ENCODE data around the gene SMIM35. TPM values are rescaled to one million over a fixed set of nuclear protein-coding genes. Genes with fewer than 3 reads are reported as not detected.

SMIM35 gene
- total RNA-seq, 3 donors from 2014 or later (not counting 1 experiment from before 2014, with no cell fraction given): 0.30 to 0.68 (median 0.33) TPM

- no peaks in the 10 kb centered on the region for H3K36me3 ChIP-seq (ENCODE audit: control insufficient read depth, insufficient read depth, low read length)
- no peaks in the 10 kb centered on the region for H3K36me3 Mint-ChIP-seq
- DNase-seq: no peak
- H3K27me3 ChIP-seq (ENCODE audit: control insufficient read depth, insufficient read depth, low read length): no peaks in the 10 kb centered on the region
- no peak overlapping the region for H3K4me3 ChIP-seq (ENCODE audit: low read length)
- no peak overlapping the region for H3K27ac ChIP-seq (ENCODE audit: low read length)
- no peak for ATAC-seq
- H3K4me1 ChIP-seq (ENCODE audit: control insufficient read depth, insufficient read depth, low read length): peaks cover 34% of the 10 kb centered on the region
- H3K27ac Mint-ChIP-seq: peak overlapping the region in 1 of 2 donors; percentile 14
- 98% methylated on average over 8 of the region's 8 CpGs for WGBS (ENCODE audit: insufficient coverage)
- H3K9me3 Mint-ChIP-seq: no peaks in the 10 kb centered on the region
- H3K4me1 Mint-ChIP-seq: peaks cover 34% of the 10 kb centered on the region in 2 donors
- no peaks in the 10 kb centered on the region for H3K27me3 Mint-ChIP-seq (ENCODE audit: low read depth in 2 of 2)
- TF ChIP-seq CTCF (IDR thresholded peaks at IDR 0.05): no peak
- intact Hi-C loops (cut with micrococcal nuclease): loop anchor here (5.0 kb wide), 1 partner anchor 40 kb away; no protein-coding TSS in a partner anchor
- H3K4me3 Mint-ChIP-seq: no peak overlapping the region
- no peaks in the 10 kb centered on the region for H3K9me3 ChIP-seq (ENCODE audit: control insufficient read depth, insufficient read depth, low read length)
Observed at GRCh38 chr11:117966908-117967307, 119.9 kb downstream of the SMIM35 start.

GRCh38 chr11:117962826-117963225 lies 123.9 kb downstream of the SMIM35 start:
- Histone ChIP-seq H3K4me1 (ENCODE audit: control insufficient read depth, insufficient read depth, low read length) (no peaks in the 10 kb centered on the region), H3K36me3 (ENCODE audit: control insufficient read depth, insufficient read depth, low read length) (no peaks in the 10 kb centered on the region), H3K4me3 (ENCODE audit: low read length) (no peak overlapping the region), H3K27me3 (ENCODE audit: control insufficient read depth, insufficient read depth, low read length) (no peaks in the 10 kb centered on the region), H3K27ac (ENCODE audit: low read length) (no peak overlapping the region), H3K9me3 (ENCODE audit: control insufficient read depth, insufficient read depth, low read length) (no peaks in the 10 kb centered on the region)
- H3K4me1 Mint-ChIP-seq: peaks cover 18 to 24% of the 10 kb centered on the region in 2 donors
- no peak overlapping the region for H3K4me3 Mint-ChIP-seq
- no peak for TF ChIP-seq CTCF (IDR thresholded peaks at IDR 0.05)
- no peak overlapping the region for H3K27ac Mint-ChIP-seq
- peaks cover 19% of the 10 kb centered on the region for H3K36me3 Mint-ChIP-seq
- intact Hi-C loops (cut with micrococcal nuclease): no loop called here
- ATAC-seq: no peak
- no peak for DNase-seq
- no peaks in the 10 kb centered on the region for H3K27me3 Mint-ChIP-seq (ENCODE audit: low read depth in 2 of 2)
- peaks cover 0 to 7% of the 10 kb centered on the region in 2 donors for H3K9me3 Mint-ChIP-seq
- 88% methylated on average over 2 of the region's 3 CpGs for WGBS (ENCODE audit: insufficient coverage)

GRCh38 chr11:117961896-117962295 lies 124.9 kb downstream of the SMIM35 start:
- Histone ChIP-seq H3K27ac (ENCODE audit: low read length) (no peak overlapping the region), H3K4me3 (ENCODE audit: low read length) (no peak overlapping the region), H3K4me1 (ENCODE audit: control insufficient read depth, insufficient read depth, low read length) (no peaks in the 10 kb centered on the region), H3K9me3 (ENCODE audit: control insufficient read depth, insufficient read depth, low read length) (no peaks in the 10 kb centered on the region), H3K27me3 (ENCODE audit: control insufficient read depth, insufficient read depth, low read length) (no peaks in the 10 kb centered on the region), H3K36me3 (ENCODE audit: control insufficient read depth, insufficient read depth, low read length) (no peaks in the 10 kb centered on the region)
- no peak for ATAC-seq
- no peak overlapping the region for H3K4me3 Mint-ChIP-seq
- TF ChIP-seq CTCF (IDR thresholded peaks at IDR 0.05): no peak
- intact Hi-C loops (cut with micrococcal nuclease): no loop called here
- no peak for DNase-seq
- H3K9me3 Mint-ChIP-seq: peaks cover 0 to 11% of the 10 kb centered on the region in 2 donors
- 96% methylated on average over 10 of the region's 10 CpGs for WGBS (ENCODE audit: insufficient coverage)
- no peaks in the 10 kb centered on the region for H3K27me3 Mint-ChIP-seq (ENCODE audit: low read depth in 2 of 2)
- H3K4me1 Mint-ChIP-seq: peaks cover 18 to 27% of the 10 kb centered on the region in 2 donors
- H3K27ac Mint-ChIP-seq: no peak overlapping the region
- H3K36me3 Mint-ChIP-seq: peaks cover 24% of the 10 kb centered on the region

- Histone ChIP-seq H3K27ac (ENCODE audit: low read length) (no peak overlapping the region), H3K27me3 (ENCODE audit: control insufficient read depth, insufficient read depth, low read length) (no peaks in the 10 kb centered on the region), H3K4me3 (ENCODE audit: low read length) (no peak overlapping the region), H3K36me3 (ENCODE audit: control insufficient read depth, insufficient read depth, low read length) (no peaks in the 10 kb centered on the region), H3K4me1 (ENCODE audit: control insufficient read depth, insufficient read depth, low read length) (no peaks in the 10 kb centered on the region), H3K9me3 (ENCODE audit: control insufficient read depth, insufficient read depth, low read length) (no peaks in the 10 kb centered on the region)
- ATAC-seq (no peak), DNase-seq (no peak)
- peaks cover 32% of the 10 kb centered on the region for H3K36me3 Mint-ChIP-seq
- 70% methylated on average over 1 of the region's 1 CpG for WGBS (ENCODE audit: insufficient coverage)
- no peak for TF ChIP-seq CTCF (IDR thresholded peaks at IDR 0.05)
- no peaks in the 10 kb centered on the region for H3K27me3 Mint-ChIP-seq (ENCODE audit: low read depth in 2 of 2)
- H3K9me3 Mint-ChIP-seq: peaks cover 0 to 11% of the 10 kb centered on the region in 2 donors
- no peak overlapping the region for H3K27ac Mint-ChIP-seq
- no peak overlapping the region for H3K4me3 Mint-ChIP-seq
- peaks cover 27 to 39% of the 10 kb centered on the region in 2 donors for H3K4me1 Mint-ChIP-seq
- intact Hi-C loops (cut with micrococcal nuclease): no loop called here
Observed at GRCh38 chr11:117960406-117960805, 126.4 kb downstream of the SMIM35 start.

All from natural killer cell (primary cell).